SK-N-SH (cell line): ENCODE measurements around the gene AMZ1.

Source experiments
- CHD2 ChIP-seq: fragments of 150-350 bp; IDR thresholded peaks from 2 replicates; pipeline ENCODE4 v1.6.1; 2018; ENCODE audit warnings: low read length; ENCODE audit not compliant: partially characterized antibody
- EP300 ChIP-seq, 2 experiments: IDR thresholded peaks; 2 replicates each; pipeline versions ENCODE4 v1.4.0 to v1.6.1; 2012; ENCODE audit warnings: borderline replicate concordance in 1 of 2, low read depth in 1 of 2, low read length in 1 of 2
- FOSL2 ChIP-seq: IDR thresholded peaks from 2 replicates; pipeline ENCODE4 v1.4.0; 2012; ENCODE audit warnings: low read depth, mild to moderate bottlenecking, moderate library complexity, borderline replicate concordance
- MEF2A ChIP-seq: IDR thresholded peaks from 2 replicates; pipeline ENCODE4 v1.4.0; 2012; ENCODE audit warnings: low read depth, borderline replicate concordance
- NFIC ChIP-seq: IDR thresholded peaks from 2 replicates; pipeline ENCODE4 v1.4.0; 2012; ENCODE audit warnings: borderline replicate concordance
- RXRA ChIP-seq: IDR thresholded peaks from 2 replicates; pipeline ENCODE4 v1.4.0; 2012; ENCODE audit warnings: low read depth, mild to moderate bottlenecking, borderline replicate concordance
- TAF1 ChIP-seq: IDR thresholded peaks from 2 replicates; pipeline ENCODE4 v1.6.1; 2012; ENCODE audit warnings: low read depth, mild to moderate bottlenecking, low read length, moderate library complexity, borderline replicate concordance
- YY1 ChIP-seq: IDR thresholded peaks from 2 replicates; pipeline ENCODE4 v1.4.0; 2012; ENCODE audit warnings: low read depth, mild to moderate bottlenecking
- TF ChIP-seq, protein P1 (sequence below): fragments of 200-600 bp; sonication (generic); IDR thresholded peaks from 2 replicates; pipeline ENCODE4 v1.6.1; 2017; ENCODE audit warnings: antibody characterized with exemption, mild to moderate bottlenecking, moderate library complexity
- TF ChIP-seq, protein P2 (sequence below): IDR thresholded peaks from 2 replicates; pipeline ENCODE4 v1.4.0; 2012; ENCODE audit warnings: low read depth
- TF ChIP-seq, protein P3 (sequence below): IDR thresholded peaks from 2 replicates; pipeline ENCODE4 v1.4.0; 2012; ENCODE audit warnings: low read depth, borderline replicate concordance
- TF ChIP-seq, protein P4 (sequence below): IDR thresholded peaks from 2 replicates; pipeline ENCODE4; 2012

DNA sequence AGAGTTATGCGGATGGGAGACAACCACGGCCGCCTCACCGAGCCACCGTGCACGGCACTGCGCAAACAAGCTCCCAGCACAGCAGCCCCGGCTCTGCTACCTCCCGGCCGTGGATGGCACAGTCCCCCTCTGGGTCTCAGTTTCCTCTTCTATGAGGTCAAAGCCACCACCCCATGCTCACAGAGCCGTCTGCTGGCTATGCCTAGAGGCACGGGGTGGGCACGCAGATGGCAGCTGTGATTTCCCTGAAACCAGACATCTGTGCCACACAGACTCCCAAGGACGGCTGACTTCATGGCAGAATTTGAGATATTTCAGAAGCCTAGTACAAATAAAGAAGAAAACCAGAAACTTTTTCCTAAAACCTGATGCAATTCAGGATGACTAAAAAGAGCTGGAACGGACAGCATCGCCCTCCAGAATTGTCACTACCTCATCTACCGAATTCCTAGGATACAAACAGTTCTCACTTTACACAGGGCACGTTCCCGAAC, 73.2 kb downstream of the AMZ1 start:
- TF ChIP-seq, protein P1, sequence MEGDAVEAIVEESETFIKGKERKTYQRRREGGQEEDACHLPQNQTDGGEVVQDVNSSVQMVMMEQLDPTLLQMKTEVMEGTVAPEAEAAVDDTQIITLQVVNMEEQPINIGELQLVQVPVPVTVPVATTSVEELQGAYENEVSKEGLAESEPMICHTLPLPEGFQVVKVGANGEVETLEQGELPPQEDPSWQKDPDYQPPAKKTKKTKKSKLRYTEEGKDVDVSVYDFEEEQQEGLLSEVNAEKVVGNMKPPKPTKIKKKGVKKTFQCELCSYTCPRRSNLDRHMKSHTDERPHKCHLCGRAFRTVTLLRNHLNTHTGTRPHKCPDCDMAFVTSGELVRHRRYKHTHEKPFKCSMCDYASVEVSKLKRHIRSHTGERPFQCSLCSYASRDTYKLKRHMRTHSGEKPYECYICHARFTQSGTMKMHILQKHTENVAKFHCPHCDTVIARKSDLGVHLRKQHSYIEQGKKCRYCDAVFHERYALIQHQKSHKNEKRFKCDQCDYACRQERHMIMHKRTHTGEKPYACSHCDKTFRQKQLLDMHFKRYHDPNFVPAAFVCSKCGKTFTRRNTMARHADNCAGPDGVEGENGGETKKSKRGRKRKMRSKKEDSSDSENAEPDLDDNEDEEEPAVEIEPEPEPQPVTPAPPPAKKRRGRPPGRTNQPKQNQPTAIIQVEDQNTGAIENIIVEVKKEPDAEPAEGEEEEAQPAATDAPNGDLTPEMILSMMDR: no peak
- TF ChIP-seq, protein P2, sequence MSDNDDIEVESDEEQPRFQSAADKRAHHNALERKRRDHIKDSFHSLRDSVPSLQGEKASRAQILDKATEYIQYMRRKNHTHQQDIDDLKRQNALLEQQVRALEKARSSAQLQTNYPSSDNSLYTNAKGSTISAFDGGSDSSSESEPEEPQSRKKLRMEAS: no peak
- TF ChIP-seq TAF1: no peak
- TF ChIP-seq, protein P3, sequence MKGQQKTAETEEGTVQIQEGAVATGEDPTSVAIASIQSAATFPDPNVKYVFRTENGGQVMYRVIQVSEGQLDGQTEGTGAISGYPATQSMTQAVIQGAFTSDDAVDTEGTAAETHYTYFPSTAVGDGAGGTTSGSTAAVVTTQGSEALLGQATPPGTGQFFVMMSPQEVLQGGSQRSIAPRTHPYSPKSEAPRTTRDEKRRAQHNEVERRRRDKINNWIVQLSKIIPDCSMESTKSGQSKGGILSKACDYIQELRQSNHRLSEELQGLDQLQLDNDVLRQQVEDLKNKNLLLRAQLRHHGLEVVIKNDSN: no peak
- TF ChIP-seq MEF2A: no peak
- no peak for TF ChIP-seq NFIC
- TF ChIP-seq, protein P4, sequence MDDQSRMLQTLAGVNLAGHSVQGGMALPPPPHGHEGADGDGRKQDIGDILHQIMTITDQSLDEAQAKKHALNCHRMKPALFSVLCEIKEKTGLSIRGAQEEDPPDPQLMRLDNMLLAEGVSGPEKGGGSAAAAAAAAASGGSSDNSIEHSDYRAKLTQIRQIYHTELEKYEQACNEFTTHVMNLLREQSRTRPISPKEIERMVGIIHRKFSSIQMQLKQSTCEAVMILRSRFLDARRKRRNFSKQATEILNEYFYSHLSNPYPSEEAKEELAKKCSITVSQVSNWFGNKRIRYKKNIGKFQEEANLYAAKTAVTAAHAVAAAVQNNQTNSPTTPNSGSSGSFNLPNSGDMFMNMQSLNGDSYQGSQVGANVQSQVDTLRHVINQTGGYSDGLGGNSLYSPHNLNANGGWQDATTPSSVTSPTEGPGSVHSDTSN: no peak
- no peak for TF ChIP-seq FOSL2
- peak; percentile 24 for TF ChIP-seq CHD2
- TF ChIP-seq EP300 (IDR thresholded peaks at IDR 0.05; ENCODE audit: borderline replicate concordance in 1 of 2, low read depth in 1 of 2, low read length in 1 of 2): peak in 1 of 2 experiments; percentile 36; a peak in 1 of 4 replicates
- no peak for TF ChIP-seq RXRA
- TF ChIP-seq YY1: no peak
